Raji (cell line): ENCODE measurements around the gene SSH3.
A peak's percentile ranks its signal among the peaks of the same experiment; 100 is the strongest.

Experiments
- POLR2A ChIP-seq: IDR thresholded peaks from 2 replicates; pipeline ENCODE4 v1.6.1; 2011; ENCODE audit warnings: low read depth, low read length, control low read depth; ENCODE audit not compliant: insufficient read depth

SSH3 gene

DNA sequence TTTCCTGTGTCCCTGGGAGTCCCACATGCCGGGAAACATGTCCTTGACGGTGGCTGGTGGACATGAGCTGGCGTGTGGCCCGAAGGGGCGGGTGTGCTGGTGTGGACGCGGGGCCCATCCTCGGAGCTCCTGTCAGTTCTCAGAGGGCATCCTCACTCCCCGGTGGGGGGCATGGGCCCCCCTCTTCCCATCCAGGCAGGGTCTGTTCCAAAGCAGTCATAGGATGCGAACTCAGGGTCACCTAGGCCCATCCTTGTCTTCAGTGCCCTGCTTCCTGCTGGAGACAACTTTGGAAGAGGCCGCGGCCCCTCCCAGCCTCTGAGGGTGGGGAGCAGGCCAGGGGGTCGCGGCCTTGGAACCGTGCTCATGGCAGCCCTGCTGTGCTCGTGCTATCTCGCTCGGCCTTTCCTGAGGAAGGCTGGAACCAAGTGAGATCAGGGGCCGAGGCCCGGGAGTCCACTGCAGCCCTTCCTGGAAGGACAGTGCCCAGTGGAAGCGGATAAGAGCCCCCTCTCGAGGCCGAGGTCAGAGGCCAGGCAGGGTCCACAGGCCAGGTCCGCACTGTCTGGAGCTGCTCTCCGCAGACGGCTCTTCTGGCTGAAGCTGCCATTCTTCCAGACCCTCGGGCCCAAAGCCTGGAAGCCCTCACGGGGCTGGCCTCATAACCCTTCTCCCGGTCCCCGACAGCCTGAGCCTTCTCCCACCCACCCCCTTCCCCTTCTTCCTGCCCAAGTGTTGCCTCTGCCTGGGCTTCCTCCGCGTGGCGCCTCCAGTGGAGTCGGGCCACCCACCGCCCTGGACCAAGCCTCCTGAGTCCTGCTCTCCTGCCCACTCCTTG is 28.3 kb upstream of the SSH3 start:
- TF ChIP-seq POLR2A, result no peak

GRCh38 chr11:67275606-67276409 is 27.5 kb upstream of the SSH3 start:
- no peak for TF ChIP-seq POLR2A

DNA sequence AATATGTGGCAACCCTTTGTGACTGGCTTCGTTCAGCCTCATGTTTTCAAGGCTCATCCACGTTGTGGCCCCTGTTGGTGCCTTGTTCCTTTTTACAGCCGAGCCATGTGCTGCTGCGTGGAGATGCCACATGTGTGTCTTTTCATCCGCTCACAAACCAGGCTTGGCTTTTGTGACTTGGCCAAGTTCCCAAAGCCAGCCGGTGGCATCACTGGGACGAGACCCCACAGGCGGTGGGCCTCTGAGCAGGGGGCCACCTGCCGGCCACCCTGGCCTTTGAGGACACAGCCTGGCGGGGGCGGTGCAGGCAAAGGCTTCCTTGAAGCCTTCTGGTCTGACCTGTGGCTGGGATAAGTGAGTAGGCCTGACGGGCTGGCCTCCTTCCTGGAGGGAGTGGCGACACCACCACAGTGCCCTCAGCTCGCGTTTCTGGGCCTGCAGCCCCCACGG is 26.5 kb upstream of the SSH3 start:
- TF ChIP-seq POLR2A, result no peak

DNA sequence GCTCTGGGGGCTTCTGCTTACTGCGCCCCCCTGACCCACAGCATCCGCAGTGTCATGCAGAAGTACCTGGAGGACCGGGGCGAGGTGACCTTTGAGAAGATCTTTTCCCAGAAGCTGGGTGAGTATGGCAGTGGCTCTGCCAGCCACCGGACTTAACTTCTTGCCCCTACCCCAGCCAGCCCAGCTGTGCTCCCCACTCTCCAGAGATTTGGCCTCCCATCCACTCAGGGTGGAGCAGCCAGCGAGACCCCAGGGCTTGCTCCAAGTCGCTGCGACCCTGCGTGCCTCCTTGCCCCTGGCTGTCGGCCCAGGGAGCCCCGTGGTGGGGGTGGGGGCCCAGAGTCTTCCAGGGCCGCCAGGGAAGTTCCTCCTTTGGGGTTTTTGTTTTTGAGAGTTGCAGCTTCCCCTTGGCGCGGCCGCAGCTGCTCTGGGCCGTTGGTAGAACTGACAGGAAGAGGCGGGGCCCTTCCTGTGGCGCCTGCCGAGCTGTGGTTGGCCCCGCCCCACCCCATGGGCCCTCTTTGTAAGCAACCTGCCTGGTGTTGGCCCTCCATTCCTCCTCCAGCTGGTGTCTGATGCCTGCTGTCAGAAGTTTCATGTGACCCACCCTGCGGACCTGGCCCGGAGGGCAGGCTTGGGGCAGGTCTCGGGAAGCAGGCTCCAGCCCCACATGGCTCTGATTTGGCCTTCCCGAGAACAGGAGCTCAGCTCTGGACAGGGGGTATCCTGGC is 25.9 kb upstream of the SSH3 start:
- TF ChIP-seq POLR2A, result peak; percentile 80

GRCh38 chr11:67278135-67278938 is 25.0 kb upstream of the SSH3 start:
- no peak for TF ChIP-seq POLR2A

GRCh38 chr11:67278939-67279588 is 24.3 kb upstream of the SSH3 start:
- no peak for TF ChIP-seq POLR2A

DNA sequence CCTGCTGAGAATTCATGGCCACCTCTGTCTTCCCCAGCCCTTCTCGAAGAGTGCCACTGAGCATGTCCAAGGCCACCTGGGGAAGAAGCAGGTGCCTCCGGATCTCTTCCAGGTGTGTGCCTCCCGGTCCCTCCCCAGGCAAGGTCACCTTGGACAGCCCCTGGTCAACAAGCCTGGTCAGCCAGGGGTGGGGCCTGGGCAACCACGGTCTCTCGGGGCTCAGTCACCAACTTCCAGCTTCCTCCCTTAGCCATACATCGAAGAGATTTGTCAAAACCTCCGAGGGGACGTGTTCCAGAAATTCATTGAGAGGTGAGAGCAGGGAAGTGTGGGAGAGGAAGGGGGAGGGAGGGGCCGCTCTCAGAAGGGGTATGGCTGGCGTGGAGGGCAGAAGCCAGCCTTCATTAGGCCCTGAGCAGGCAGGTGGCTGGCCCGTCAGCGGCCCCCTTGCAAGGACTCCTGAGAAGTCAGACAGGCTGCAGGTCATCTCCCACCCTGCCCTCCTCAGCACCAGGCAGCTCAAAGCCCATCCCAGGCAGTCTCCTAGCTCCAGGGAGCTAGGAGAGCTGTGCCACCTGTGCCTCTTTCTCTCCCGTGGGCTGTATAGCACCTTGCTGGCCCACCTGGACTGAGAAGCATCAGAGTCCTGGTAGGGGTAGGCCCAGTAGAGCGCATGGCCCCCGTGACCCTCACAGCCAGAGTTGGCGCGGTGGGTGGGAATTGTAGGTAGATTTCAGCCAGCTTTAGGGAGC is 23.6 kb upstream of the SSH3 start:
- TF ChIP-seq POLR2A, result no peak

GRCh38 chr11:67280341-67280787 is 23.0 kb upstream of the SSH3 start:
- no peak for TF ChIP-seq POLR2A

- no peak for TF ChIP-seq POLR2A
Measured at GRCh38 chr11:67280788-67281551, 22.4 kb upstream of the SSH3 start.

DNA sequence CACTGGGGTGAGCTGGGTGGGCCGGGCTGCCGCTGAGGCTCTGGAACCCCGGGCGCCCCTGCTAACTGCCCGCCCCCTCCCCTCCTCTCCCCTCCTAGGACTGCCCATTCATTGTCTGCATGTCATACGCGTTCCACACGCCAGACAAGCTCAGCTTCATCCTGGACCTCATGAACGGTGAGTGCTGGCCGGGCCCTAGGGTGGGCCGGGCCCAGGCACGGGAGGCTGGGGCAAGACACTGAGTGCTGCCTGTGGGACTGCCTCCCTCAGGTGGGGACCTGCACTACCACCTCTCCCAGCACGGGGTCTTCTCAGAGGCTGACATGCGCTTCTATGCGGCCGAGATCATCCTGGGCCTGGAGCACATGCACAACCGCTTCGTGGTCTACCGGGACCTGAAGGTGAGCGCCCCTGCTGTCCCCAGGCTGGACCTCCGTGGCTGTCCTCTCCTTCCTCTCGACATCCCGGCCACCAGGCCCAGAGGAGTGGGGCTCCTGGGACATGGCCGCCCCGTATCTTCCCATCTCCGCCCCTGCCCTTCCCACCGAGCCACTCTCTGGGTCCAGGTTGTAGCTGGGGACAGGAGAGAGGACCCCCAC is 21.7 kb upstream of the SSH3 start:
- no peak for TF ChIP-seq POLR2A

DNA sequence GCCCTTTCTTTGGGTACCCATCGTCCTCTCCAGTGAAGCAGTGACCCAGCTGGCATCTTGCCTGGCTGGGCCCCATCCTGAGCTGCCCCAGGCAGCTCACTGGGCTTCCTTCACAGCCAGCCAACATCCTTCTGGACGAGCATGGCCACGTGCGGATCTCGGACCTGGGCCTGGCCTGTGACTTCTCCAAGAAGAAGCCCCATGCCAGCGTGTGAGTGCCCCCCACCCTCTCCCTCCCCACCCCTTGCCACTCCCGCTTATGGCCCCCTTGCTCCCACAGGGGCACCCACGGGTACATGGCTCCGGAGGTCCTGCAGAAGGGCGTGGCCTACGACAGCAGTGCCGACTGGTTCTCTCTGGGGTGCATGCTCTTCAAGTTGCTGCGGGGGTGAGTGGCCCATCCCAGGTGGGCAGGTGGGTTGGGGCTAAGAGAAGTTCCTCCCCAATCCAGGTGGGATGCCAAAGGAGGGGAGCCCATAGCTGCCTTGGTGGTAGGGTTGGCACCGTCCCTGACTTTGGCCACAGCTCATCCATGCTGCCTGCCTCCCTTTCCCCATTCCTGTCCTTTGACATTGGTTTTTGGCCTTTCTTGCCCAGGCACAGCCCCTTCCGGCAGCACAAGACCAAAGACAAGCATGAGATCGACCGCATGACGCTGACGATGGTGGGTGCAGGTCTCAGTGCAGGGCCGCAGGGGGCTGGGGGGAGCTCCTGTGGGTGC is 21.0 kb upstream of the SSH3 start:
- no peak for TF ChIP-seq POLR2A
